Fibroblast of gingiva (primary cell): Measurements from ENCODE around the gene PDLIM7.
"Not testable (repeated sequence)": the region's sequence is repeated elsewhere in the genome, so short reads cannot be mapped to it uniquely, and the experiment has no call there.

ENCODE experiments used
- DNase-seq: peaks from one replicate; pipeline ENCODE4 v3.0.0-alpha.2; 2011; ENCODE audit warnings: low read depth

PDLIM7 gene, protein sequence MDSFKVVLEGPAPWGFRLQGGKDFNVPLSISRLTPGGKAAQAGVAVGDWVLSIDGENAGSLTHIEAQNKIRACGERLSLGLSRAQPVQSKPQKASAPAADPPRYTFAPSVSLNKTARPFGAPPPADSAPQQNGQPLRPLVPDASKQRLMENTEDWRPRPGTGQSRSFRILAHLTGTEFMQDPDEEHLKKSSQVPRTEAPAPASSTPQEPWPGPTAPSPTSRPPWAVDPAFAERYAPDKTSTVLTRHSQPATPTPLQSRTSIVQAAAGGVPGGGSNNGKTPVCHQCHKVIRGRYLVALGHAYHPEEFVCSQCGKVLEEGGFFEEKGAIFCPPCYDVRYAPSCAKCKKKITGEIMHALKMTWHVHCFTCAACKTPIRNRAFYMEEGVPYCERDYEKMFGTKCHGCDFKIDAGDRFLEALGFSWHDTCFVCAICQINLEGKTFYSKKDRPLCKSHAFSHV

GRCh38 chr5:177497292-177498012 is at the start of gene PDLIM7:
PDLIM7 (minus strand) TSS chr5:177497604; CDS start chr5:177496512, 1,092 bp downstream.
- DNase-seq, result peak; percentile 97

DNA sequence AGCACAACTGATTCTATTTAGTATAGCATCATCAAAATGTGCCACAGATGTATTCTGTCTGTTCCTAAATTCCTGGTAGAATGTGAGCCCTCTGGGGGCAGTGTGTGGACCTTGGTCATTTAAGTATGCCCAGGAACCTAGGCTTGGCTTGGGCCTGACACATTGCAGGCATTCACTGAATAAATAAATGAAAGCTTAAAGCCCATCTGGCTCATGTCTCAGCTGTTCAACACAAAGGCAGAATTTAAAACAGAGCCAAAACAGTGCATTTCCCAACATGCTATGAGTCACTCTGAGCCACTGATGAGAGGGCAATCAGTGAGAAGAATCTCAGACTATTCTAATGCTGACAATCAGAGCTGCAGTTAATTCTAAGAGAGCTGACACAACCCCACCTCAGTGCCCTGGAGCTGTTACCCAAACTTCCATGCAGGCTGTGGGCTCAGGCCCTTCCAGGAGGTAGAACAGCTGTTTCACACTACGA is 48.9 kb upstream of the PDLIM7 start:
- peak; percentile 98 for DNase-seq

- DNase-seq, result peak; percentile 98
These were observed 48.3 kb upstream of the PDLIM7 start for GRCh38 chr5:177545487-177546257.

- no peak for DNase-seq
These were observed 45.5 kb upstream of the PDLIM7 start for GRCh38 chr5:177542816-177543465.

DNA sequence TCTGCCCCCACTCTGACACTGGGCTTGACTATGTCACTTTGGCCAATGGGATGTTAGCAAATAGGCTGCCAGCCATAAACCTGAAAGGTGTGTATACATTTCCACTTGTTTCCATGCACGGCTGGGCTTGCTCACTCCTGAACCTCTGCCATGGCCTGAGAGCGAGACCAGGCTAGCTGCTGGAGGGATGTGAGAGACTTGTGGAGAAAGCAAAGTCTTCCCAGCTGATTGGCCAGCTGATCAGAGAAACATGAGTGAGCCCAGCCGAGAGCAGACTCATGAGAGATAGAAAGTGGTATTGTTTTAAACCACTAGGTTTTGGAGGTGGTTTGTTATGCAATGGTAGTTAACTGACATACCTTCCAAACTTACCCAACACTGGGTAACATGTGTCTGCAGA is 43.0 kb upstream of the PDLIM7 start:
- no peak for DNase-seq

DNA sequence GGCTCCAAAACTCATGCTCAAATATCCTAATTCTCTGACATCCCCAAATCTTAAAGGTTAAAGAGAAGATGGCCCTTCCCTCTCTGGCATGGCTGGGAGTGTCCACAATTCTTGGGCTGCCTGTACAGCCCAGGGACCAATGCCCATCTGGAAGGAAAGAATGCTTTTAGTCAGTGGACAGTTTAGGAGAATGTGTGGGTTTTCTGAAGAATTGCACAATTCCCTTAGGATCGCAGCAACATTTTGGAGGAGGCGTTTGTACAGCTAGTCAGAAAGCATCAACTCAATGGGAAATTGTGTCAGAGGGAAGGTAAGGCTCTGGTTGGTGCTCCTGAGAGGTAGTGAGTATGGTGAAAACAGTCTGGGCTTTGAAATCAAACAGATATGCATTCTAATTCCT is 42.0 kb upstream of the PDLIM7 start:
- DNase-seq, result peak; percentile 93

DNA sequence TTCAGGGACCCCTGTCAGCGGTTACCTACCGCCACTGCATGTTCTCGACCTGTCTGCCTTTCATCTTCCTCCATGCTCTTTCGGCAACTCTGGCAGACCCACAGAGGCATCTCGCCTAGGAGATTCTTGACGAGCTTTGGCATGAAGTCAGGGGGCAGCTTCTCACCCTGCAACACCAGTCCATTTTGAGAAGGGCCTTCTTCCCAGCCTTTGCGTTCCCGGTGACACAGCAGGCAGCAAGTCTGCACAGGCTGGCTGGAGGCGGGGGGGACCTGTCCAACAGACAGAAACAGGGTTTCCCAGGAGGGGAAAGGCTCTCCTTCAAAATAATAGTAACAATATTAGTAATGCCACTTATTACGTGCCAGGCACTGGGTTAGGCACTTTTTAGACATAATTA is 41.5 kb upstream of the PDLIM7 start:
- DNase-seq, result no peak

DNA sequence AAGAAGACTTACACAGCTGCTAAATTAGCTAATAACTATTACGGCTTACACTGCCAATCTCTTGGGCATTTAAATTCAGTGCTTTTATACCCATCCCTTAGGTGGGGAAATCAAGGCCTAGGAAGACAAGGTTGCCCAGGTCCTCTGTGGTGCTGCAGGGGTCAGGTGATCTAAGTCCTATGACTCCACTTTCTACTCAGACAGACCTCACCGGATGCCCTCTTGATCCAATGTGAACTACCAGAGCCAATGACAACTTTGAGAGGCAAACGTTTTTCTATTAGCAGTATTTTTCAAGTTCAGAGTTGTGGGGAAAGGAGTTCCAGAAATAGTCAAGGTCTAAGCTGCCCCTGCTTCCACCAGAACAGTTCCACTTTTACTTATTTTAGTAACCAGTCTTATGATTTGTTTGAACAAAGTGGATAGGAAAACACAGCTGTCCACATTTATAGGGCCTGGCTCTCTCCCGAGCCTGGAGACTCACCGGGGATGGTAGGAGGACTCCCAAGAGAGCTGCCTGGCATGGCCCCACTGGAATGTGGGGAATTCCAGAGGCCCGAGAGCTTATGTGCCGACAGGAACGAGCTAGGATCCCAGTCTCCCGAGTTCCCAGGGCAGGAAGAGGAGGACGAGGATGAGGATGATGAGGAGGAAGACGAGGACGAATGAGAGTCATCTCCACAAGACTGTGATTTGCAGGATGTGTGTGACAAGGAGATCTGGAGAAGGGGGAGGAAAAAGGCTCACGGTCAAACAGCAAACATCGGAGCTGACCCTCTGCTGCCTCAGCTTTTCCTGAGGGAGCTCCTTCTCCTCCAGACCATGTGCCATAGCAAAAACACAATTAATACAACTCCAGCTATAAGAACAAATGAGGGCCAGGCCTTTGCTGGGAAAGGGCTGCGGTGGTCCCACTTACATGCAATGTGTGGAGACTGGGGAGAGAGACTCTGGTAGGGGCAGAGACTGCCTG is 40.3 kb upstream of the PDLIM7 start:
- DNase-seq, result peak; percentile 88

DNA sequence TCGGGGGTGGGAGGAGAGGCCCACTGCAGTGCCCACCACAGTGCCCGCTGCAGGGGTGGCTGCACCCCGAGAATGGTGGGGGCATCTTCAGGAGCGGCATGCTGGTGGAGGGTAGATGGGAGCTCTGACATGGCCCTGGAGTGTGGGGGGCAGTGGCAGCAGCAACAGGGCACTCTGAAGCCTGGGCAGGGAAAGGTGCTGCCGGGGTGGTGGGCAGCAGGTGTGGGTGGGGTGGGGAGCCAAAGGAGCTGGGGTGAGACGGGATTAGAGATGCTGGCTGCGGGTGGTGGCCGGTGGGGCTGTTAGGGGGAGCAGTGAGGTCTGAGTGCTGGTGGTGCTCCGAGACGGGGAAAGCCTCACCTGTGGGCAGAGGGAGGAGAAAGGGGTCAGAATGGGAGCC is 39.0 kb upstream of the PDLIM7 start:
- no peak for DNase-seq

DNA sequence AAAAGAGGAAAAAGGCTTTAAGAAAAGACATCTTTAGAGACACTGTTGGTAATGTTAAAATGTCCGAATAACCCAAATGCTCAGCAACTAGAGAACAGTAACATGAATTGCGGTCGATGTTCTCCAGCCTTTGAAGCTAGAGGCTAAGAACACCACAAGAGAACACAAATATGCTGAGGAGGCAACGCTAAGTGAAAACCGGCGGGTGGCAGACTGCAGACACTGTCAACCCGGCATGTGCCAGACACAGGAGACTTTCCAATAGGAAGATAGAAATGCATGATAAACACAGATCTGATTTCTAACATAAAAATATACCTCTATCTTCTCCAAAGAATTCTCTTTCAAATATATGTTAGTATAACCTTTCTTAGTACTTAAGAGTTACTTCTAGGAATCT is 37.7 kb upstream of the PDLIM7 start:
- DNase-seq, result no peak

- DNase-seq, result not testable (repeated sequence)
These were observed 37.0 kb upstream of the PDLIM7 start for GRCh38 chr5:177534433-177534832.

DNA sequence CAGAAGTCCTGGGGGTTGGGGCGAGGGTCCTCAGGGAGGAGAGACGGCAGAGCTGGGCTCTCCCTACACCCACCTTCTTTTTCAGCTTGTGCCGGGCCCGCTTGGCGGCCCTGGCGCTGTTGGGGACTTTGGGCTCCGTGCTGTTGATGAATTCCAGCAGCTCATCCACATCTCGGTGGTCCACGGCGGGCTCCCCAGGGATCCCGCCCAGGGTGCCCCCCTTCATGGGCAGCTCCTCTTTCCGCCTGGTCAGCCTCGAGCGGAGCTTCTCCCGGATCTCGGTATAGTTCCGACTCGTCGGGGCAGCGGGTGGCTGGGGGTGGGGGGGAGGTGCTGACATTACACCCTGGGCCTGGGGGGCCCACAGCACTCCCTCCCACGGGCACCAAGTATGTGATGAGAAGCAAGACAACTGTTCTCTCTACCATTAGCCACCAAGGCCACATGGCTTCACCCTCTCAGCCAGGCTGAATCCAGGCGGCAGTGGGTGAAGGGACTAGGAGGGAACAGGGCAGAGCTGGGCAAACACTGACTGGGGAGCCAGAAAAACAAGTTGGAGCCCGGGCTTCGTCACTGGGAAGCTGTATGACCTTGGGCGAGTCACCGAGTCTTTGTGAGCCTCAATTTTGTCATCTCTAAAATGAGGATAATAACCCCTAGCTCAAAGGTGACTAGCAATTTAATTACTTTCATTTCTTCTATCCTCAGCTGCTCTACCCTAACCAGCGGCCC is 34.0 kb upstream of the PDLIM7 start:
- DNase-seq, result no peak

DNA sequence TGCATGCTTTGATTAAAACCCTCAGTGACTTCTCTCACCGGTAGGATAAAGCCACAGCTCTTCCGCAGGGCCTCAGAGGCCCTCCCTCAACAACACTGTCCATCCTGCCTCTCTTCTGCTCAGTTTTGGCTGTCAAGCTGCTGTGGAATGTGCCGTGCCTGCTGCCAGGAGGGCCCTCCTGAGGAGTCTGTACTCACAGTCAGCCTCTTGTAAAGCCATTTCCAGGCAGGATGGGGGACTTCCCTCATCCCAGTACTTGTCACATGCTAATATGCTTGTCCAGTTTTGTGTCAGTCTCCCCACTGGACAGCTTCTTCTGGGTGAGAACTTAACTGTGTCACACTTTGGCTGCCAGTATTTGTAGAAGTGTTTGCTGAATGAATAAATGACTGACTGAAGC is 33.2 kb upstream of the PDLIM7 start:
- DNase-seq, result no peak

- DNase-seq, result no peak
These were observed 32.1 kb upstream of the PDLIM7 start for GRCh38 chr5:177529247-177530203.

DNA sequence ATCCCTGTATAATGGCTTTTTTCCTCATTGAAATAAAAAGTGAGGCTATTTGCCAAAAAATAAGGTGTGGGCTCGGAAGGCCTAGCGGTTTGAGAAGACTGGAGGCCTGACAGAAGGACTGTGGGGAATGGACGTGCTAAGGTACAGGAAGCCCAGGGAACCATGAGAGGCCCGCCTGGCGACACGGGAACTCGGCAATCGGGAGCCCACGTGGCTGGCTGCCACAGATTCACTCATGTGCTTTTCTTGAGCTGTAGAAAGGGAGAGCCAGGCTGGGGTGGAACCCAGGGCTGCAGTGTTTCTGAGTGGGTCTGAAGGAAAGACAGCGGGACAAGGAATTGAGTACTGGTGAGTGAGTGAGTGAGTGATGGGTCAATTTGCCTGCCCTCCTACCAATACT is 31.2 kb upstream of the PDLIM7 start:
- no peak for DNase-seq

- no peak for DNase-seq
These were observed 30.2 kb upstream of the PDLIM7 start for GRCh38 chr5:177527595-177527994.

GRCh38 chr5:177526791-177527190 is 29.4 kb upstream of the PDLIM7 start:
- DNase-seq, result no peak

- DNase-seq, result no peak
These were observed 28.8 kb upstream of the PDLIM7 start for GRCh38 chr5:177526191-177526590.
